A549 treated with CORT108297 at 1 μM for 4 hours (cell line): ENCODE data around the gene XAGE1B. TPM values are rescaled to one million over a fixed set of nuclear protein-coding genes. Genes with fewer than 3 reads are reported as not detected.

Experiments used
- total RNA-seq: library from RNA; stranded (reverse); fragments of 200-300 nt; extraction: Qiagen RNA extraction; gene quantifications from 5 replicates; pipeline ENCODE4 v1.2.3, GENCODE V29; 2022

XAGE1B gene
- total RNA-seq, result 189 to 283 TPM (median 211 TPM) in 5 replicates

GRCh38 chrX:52516987-52517325 lies at the start of gene XAGE1B:
TSS of gene XAGE1B (minus strand) at chrX:52517063. CDS start at chrX:52515527, 1,536 bp downstream.

GRCh38 chrX:52495545-52496418 lies 21.1 kb downstream of the XAGE1B start, which contains the start of gene XAGE1A:
TSS of gene XAGE1A (plus strand) at chrX:52495808. CDS start at chrX:52497362, 1,554 bp downstream.

Other genes with a start within 250 kb of the XAGE1B start
- gene XAGE2, start 148.0 kb downstream of the XAGE1B start, total RNA-seq, result not detected in 5 replicates
- gene XAGE1A, start 21.3 kb downstream of the XAGE1B start, total RNA-seq, result 5.1 to 36.0 TPM (median 24.6 TPM) in 5 replicates
- gene SSX7, start 137.8 kb upstream of the XAGE1B start, total RNA-seq, result not detected in 5 replicates
- gene SSX2, start 190.1 kb upstream of the XAGE1B start, total RNA-seq, result not detected in 5 replicates
- not detected in 5 replicates for gene SSX2B, start 234.2 kb upstream of the XAGE1B start, total RNA-seq